OCI-LY7 (cell line): ENCODE results near the gene FGD3. TPM values are rescaled to one million over a fixed set of nuclear protein-coding genes. Genes with fewer than 3 reads are reported as not detected.

Source experiments
- BruUV-seq: library from RNA; stranded (reverse); fragments of 400-500 nt; replicated peaks from 2 replicates; lab custom pipeline; 2021; lab: Mats Ljungman, UMichigan
- CTCF ChIA-PET: fragments of 300-600 bp; sonication (Branson Sonifier 250); formaldehyde crosslinking; loops from one replicate; lab custom pipeline; 2022; ENCODE audit warnings: antibody characterized with exemption; ENCODE audit not compliant: unreplicated experiment; lab: Charles Lee
- POLR2A ChIA-PET: fragments of 300-600 bp; sonication (Branson Sonifier 250); formaldehyde crosslinking; loops from one replicate; lab custom pipeline; 2022; ENCODE audit warnings: antibody characterized with exemption; lab: Charles Lee
- DNase-seq: peaks from one replicate; pipeline ENCODE4 v3.0.0-alpha.2; 2015; ENCODE audit warnings: low spot score
- H2AFZ ChIP-seq: fragments of 200-600 bp; sonication (generic), shearing (Covaris generic); 2 replicates; pipeline ENCODE4 v1.6.1; 2014; ENCODE audit warnings: mild to moderate bottlenecking, antibody characterized with exemption, low read length, moderate library complexity
- H3K27ac ChIP-seq: fragments of 200-600 bp; sonication (generic); 2 replicates; pipeline ENCODE4 v1.5.1; 2014; ENCODE audit warnings: mixed run types, low read depth, mild to moderate bottlenecking, moderate library complexity, low read length, inconsistent platforms; ENCODE audit not compliant: poor library complexity, severe bottlenecking
- H3K36me3 ChIP-seq: fragments of 200-600 bp; sonication (generic); 2 replicates; pipeline ENCODE4 v1.6.1; 2014; ENCODE audit warnings: mild to moderate bottlenecking, antibody characterized with exemption, low read length, moderate library complexity, mixed read lengths; ENCODE audit not compliant: insufficient read depth
- H3K4me1 ChIP-seq: fragments of 200-600 bp; sonication (generic); 2 replicates; pipeline ENCODE4 v1.5.1; 2014; ENCODE audit warnings: mild to moderate bottlenecking, low read length; ENCODE audit not compliant: insufficient read depth, poor library complexity, severe bottlenecking
- H3K4me2 ChIP-seq: fragments of 200-600 bp; sonication (generic); 2 replicates; pipeline ENCODE4 v1.6.1; 2014; ENCODE audit warnings: mild to moderate bottlenecking, low read length
- H3K4me3 ChIP-seq: fragments of 200-600 bp; sonication (generic); 2 replicates; pipeline ENCODE4 v1.5.1; 2014; ENCODE audit warnings: mild to moderate bottlenecking, low read depth, low read length; ENCODE audit not compliant: poor library complexity, severe bottlenecking
- H3K79me2 ChIP-seq: fragments of 200-600 bp; sonication (generic); 2 replicates; pipeline ENCODE4 v1.6.1; 2016; ENCODE audit warnings: low read depth, mild to moderate bottlenecking, low read length, moderate library complexity, mixed read lengths; ENCODE audit not compliant: insufficient read depth
- H3K9me2 ChIP-seq: fragments of 200-600 bp; sonication (generic); 2 replicates; pipeline ENCODE4 v1.6.1; 2016; ENCODE audit warnings: mild to moderate bottlenecking, low read length, mixed read lengths; ENCODE audit not compliant: insufficient read depth
- H3K9me3 ChIP-seq: fragments of 200-600 bp; sonication (generic); 2 replicates; pipeline ENCODE4 v1.6.1; 2014; ENCODE audit warnings: mild to moderate bottlenecking, mixed run types, low read length, mixed read lengths
- H4K20me1 ChIP-seq: fragments of 200-600 bp; sonication (generic); 2 replicates; pipeline ENCODE4 v1.6.1; 2014; ENCODE audit warnings: mild to moderate bottlenecking, antibody characterized with exemption, low read length, moderate library complexity, mixed read lengths; ENCODE audit not compliant: insufficient read depth
- EZH2phosphoT487 ChIP-seq: fragments of 200-600 bp; sonication (generic); IDR thresholded peaks from 2 replicates; pipeline ENCODE4 v1.6.1; 2018; ENCODE audit warnings: low read depth, borderline replicate concordance, mild to moderate bottlenecking, mixed run types, antibody characterized with exemption, low read length, moderate library complexity, mixed read lengths
- intact Hi-C: fragments of 100-400 bp; cut with micrococcal nuclease; formaldehyde crosslinking; loops from one replicate; pipeline ENCODE4 v1.10.0; 2022; ENCODE audit not compliant: unreplicated experiment
- total RNA-seq, 2 experiments: library from RNA; depleted of rRNA in 1 of 2; stranded (reverse); fragments of >200 nt in 1 of 2; shearing (Covaris generic) in 1 of 2; gene quantifications; 2 replicates each; pipeline ENCODE4 v1.2.3, GENCODE V29; 2014 to 2022
- TF ChIP-seq, protein P1 (sequence below): fragments of 200-600 bp; sonication (generic); conservative IDR thresholded peaks from 2 replicates; pipeline ENCODE4 v1.5.1; 2014; ENCODE audit warnings: mild to moderate bottlenecking, antibody characterized with exemption, low read length, moderate library complexity, mixed read lengths

The FGD3 gene
- total RNA-seq, 2 experiments from 2014 or later, result 22.1 to 22.9 TPM

DNA sequence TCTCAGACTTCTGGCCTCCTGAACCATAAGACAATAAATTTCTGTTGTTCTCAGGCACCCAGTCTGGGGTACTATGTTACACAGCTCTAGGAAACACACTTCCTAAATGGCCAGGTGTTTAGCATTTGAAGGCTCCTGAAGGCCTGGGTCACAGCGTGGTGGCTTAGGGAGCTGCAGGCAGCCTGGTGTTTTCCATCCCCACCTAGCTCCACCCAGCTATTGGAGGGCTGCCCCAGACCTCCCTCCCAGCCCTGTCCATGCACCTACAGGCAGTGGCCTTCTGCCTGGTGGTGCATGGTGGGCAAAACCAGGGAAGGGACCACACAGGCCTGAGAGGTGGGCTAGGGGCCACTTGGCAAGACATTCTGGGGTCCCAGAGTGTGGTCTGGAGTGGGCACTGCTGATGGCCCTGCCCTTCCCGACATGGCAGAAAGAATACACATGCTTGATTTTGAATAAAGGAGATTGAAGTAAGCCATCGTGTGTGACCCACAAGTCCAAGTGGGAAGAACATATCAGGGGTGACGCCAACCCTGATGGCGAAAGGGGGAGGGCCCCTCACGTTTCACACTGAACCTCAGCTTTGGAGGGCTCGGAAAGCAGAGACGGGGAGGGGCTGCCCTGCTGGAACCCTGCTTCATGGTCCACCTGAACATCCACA, 109.8 kb downstream of the FGD3 start:
- DNase-seq, result peak; percentile 54
- peak overlapping the region; percentile 95 for H3K27ac ChIP-seq
- H3K4me1 ChIP-seq, result peaks cover 62% of the 10 kb centered on the region
- no peaks in the 10 kb centered on the region for H4K20me1 ChIP-seq
- no peak overlapping the region; the same call in 1 of the 2 replicates for H2AFZ ChIP-seq
- peaks cover 22% of the 10 kb centered on the region for H3K79me2 ChIP-seq
- no peak overlapping the region for H3K4me3 ChIP-seq
- ChIA-PET POLR2A (interaction anchor here (0.6 kb wide), 1 partner anchor 16 kb away, joined by 4 read pairs; no protein-coding TSS in a partner anchor), CTCF (no interaction called here)
- H3K9me3 ChIP-seq, result no peaks in the 10 kb centered on the region
- TF ChIP-seq, protein P1, sequence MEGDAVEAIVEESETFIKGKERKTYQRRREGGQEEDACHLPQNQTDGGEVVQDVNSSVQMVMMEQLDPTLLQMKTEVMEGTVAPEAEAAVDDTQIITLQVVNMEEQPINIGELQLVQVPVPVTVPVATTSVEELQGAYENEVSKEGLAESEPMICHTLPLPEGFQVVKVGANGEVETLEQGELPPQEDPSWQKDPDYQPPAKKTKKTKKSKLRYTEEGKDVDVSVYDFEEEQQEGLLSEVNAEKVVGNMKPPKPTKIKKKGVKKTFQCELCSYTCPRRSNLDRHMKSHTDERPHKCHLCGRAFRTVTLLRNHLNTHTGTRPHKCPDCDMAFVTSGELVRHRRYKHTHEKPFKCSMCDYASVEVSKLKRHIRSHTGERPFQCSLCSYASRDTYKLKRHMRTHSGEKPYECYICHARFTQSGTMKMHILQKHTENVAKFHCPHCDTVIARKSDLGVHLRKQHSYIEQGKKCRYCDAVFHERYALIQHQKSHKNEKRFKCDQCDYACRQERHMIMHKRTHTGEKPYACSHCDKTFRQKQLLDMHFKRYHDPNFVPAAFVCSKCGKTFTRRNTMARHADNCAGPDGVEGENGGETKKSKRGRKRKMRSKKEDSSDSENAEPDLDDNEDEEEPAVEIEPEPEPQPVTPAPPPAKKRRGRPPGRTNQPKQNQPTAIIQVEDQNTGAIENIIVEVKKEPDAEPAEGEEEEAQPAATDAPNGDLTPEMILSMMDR, result no peak
- no peak for TF ChIP-seq EZH2phosphoT487
- H3K9me2 ChIP-seq, result no peaks in the 10 kb centered on the region
- BruUV-seq, result no TSS peak
- H3K36me3 ChIP-seq, result peaks cover 8% of the 10 kb centered on the region; the same call in 1 of the 2 replicates
- peak overlapping the region; percentile 88 for H3K4me2 ChIP-seq
- intact Hi-C loops, result no loop called here

DNA sequence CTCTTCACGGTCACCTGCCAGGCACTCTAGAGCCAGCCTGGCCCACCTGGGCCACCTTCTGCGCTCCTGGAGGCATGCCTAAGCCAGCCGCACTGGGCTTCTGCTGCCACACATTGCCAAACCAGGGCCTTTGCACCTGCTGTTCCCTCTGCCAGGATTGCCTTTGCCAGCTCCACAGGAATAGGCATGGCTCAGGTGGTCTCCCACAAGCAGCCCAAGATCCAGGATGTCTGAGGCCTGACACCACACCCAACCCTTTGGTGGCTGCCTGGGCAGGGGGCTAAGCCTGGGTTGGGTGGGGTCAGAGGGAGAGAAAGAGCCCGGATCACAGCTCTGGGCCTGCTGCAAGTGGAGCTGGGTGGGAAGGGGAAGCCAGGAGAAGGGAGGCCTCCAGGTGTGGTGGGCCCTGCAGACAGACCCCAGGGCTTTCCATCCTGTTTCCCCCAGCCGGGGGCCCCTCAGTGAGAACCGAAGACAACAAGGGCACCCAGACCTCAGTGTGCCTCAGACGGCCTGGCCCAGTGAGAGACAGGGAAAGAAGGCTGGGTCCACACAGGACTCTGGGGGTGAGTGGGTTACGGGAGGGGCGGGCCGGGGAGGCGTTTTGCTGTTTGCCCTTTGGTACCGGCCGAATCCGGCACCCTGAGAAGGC, 110.5 kb downstream of the FGD3 start:
- H2AFZ ChIP-seq, result peak overlapping the region; percentile 51
- peaks cover 69% of the 10 kb centered on the region for H3K4me1 ChIP-seq
- TF ChIP-seq EZH2phosphoT487, result no peak
- peak overlapping the region; percentile 88 for H3K4me2 ChIP-seq
- intact Hi-C loops, result loop anchor here (1.0 kb wide), 2 partner anchors 30 to 94 kb away; no protein-coding TSS in a partner anchor
- POLR2A ChIA-PET, result no interaction called here
- H3K9me3 ChIP-seq, result no peaks in the 10 kb centered on the region
- H3K79me2 ChIP-seq, result peaks cover 28% of the 10 kb centered on the region
- peak overlapping the region; percentile 95 for H3K27ac ChIP-seq
- peaks cover 10% of the 10 kb centered on the region; the same call in 1 of the 2 replicates for H3K36me3 ChIP-seq
- no peaks in the 10 kb centered on the region for H3K9me2 ChIP-seq
- DNase-seq, result no peak
- H3K4me3 ChIP-seq, result peak overlapping the region; percentile 79
- no peaks in the 10 kb centered on the region for H4K20me1 ChIP-seq
- CTCF ChIA-PET, result no interaction called here
- BruUV-seq, result no TSS peak

DNA sequence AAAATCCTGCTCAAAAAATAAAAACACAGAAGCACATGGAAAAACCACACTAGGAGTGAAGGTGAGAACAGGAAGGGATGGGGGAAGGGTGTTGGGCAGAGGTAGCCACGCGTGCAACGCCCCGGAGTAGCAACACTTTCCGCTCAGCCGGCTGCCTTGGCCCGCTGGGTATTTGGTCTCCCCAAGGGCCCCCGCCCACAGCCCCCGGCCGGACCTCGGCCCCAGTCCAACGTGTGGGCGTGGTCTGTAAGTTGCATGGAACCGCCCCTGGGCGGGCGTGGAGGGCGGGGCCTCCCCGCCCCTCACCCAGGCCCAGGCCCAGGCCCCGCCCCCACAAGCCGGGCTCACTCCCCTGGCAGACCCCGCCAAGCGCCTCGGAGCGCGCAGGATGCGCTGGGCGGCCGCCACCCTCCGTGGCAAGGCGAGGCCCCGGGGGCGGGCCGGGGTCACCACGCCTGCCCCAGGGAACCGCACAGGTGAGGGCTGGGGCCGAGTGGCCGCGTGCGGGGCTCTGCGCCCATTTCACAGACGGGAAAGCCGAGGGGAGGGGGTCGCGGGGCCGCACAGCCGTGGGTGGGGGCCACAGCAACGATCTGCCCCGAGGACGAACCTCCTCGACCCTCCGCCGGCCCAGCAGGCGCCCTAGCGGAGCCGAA, 111.2 kb downstream of the FGD3 start, which contains the start of gene SUSD3:
SUSD3 (plus strand) TSS at position 347 of the 656 bp plus-strand sequence; CDS start at position 389, 42 bp downstream.
- ChIA-PET CTCF (interaction anchor here (1.0 to 1.4 kb wide), 2 partner anchors 31 to 244 kb away, joined by 3 to 6 read pairs; no protein-coding TSS in a partner anchor), POLR2A (interaction anchor here (0.6 kb wide), 1 partner anchor 17 kb away, joined by 3 read pairs; no protein-coding TSS in a partner anchor)
- TF ChIP-seq EZH2phosphoT487, result no peak
- TF ChIP-seq, protein P1, result no peak
- no peaks in the 10 kb centered on the region for H3K9me2 ChIP-seq
- intact Hi-C loops, result loop anchor here (1.0 kb wide), 2 partner anchors 30 to 94 kb away; no protein-coding TSS in a partner anchor
- peaks cover 75% of the 10 kb centered on the region for H3K4me1 ChIP-seq
- H4K20me1 ChIP-seq, result no peaks in the 10 kb centered on the region
- H3K4me2 ChIP-seq, result peak within 1 kb of the TSS; percentile 88
- peaks cover 34% of the 10 kb centered on the region for H3K79me2 ChIP-seq
- H2AFZ ChIP-seq, result peak within 1 kb of the TSS; percentile 51
- H3K4me3 ChIP-seq, result peak within 1 kb of the TSS; percentile 79
- peak within 1 kb of the TSS; percentile 95 for H3K27ac ChIP-seq
- no TSS peak for BruUV-seq
- H3K9me3 ChIP-seq, result no peaks in the 10 kb centered on the region
- H3K36me3 ChIP-seq, result peaks cover 16% of the 10 kb centered on the region
- peak; percentile 97 for DNase-seq
